Vagina (tissue), 2 donors: Measurements from ENCODE around the gene LHX2.

Source experiments
- CTCF ChIP-seq, 3 experiments: fragments of 450-650 bp in 2 of 3; fragments of 200-600 bp in 1 of 3; sonication (generic) in 1 of 3; IDR thresholded peaks; one replicate each; pipeline ENCODE4 v1.5.1; 2017 to 2019; ENCODE audit warnings: antibody characterized with exemption in 3 of 3, mild to moderate bottlenecking in 2 of 3, moderate library complexity in 2 of 3
- POLR2A ChIP-seq, 2 donors: fragments of 450-650 bp; IDR thresholded peaks; one replicate each; pipeline ENCODE4 v1.6.1; 2017; ENCODE audit warnings: antibody characterized with exemption in 2 of 2, mild to moderate bottlenecking in 2 of 2, moderate library complexity in 2 of 2

DNA sequence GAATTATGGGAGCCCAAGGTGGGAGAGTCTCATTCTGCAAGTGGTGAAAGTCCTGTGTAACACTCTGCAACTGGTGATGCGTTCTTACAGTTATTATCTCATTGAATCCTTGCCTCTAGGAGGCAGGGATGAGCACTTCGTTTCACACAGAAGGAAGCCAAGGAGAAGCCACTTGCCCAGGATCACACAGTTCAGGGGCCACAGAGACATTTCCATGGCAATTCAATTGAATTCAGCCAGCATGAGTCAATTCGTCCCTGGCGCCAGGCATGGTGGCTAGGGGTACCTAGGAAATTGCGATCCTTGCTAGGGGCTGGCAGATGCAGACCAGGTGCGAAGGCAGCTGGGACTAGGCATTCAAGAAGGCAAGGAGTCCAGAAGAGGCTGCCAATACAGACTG is 26.2 kb downstream of the LHX2 start:
- no peak for TF ChIP-seq CTCF (IDR thresholded peaks at IDR 0.05)
- no peak for TF ChIP-seq POLR2A (IDR thresholded peaks at IDR 0.05)
